ENCODE results near the gene FLNA.

FLNA gene

GRCh38 chrX:154404625-154405192 is 30.3 kb upstream of the FLNA start:
- H3K4me3 ChIP-seq (ENCODE audit: low read depth, low read length), result no peak overlapping the region
- TF ChIP-seq MYC (IDR thresholded peaks at IDR 0.05; ENCODE audit: low read depth, low read length) (no peak), MAX (IDR thresholded peaks at IDR 0.05; ENCODE audit: low read depth, low read length) (no peak), POLR2A (IDR thresholded peaks at IDR 0.05; ENCODE audit: extremely low read depth, insufficient read length) (no peak)
- TF ChIP-seq, protein P1, sequence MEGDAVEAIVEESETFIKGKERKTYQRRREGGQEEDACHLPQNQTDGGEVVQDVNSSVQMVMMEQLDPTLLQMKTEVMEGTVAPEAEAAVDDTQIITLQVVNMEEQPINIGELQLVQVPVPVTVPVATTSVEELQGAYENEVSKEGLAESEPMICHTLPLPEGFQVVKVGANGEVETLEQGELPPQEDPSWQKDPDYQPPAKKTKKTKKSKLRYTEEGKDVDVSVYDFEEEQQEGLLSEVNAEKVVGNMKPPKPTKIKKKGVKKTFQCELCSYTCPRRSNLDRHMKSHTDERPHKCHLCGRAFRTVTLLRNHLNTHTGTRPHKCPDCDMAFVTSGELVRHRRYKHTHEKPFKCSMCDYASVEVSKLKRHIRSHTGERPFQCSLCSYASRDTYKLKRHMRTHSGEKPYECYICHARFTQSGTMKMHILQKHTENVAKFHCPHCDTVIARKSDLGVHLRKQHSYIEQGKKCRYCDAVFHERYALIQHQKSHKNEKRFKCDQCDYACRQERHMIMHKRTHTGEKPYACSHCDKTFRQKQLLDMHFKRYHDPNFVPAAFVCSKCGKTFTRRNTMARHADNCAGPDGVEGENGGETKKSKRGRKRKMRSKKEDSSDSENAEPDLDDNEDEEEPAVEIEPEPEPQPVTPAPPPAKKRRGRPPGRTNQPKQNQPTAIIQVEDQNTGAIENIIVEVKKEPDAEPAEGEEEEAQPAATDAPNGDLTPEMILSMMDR (IDR thresholded peaks at IDR 0.05; ENCODE audit: low read depth, low read length), result no peak
- DNase-seq (ENCODE audit: low read depth), result no peak

GRCh38 chrX:154403858-154404257 is 29.4 kb upstream of the FLNA start:
- no peak overlapping the region for H3K4me3 ChIP-seq (ENCODE audit: low read depth, low read length)
- no peak for DNase-seq (ENCODE audit: low read depth)
- no peak for TF ChIP-seq MAX (IDR thresholded peaks at IDR 0.05; ENCODE audit: low read depth, low read length)
- no peak for TF ChIP-seq POLR2A (IDR thresholded peaks at IDR 0.05; ENCODE audit: extremely low read depth, insufficient read length)
- TF ChIP-seq MYC (IDR thresholded peaks at IDR 0.05; ENCODE audit: low read depth, low read length), result no peak
- TF ChIP-seq, protein P1 (IDR thresholded peaks at IDR 0.05; ENCODE audit: low read depth, low read length), result no peak

DNA sequence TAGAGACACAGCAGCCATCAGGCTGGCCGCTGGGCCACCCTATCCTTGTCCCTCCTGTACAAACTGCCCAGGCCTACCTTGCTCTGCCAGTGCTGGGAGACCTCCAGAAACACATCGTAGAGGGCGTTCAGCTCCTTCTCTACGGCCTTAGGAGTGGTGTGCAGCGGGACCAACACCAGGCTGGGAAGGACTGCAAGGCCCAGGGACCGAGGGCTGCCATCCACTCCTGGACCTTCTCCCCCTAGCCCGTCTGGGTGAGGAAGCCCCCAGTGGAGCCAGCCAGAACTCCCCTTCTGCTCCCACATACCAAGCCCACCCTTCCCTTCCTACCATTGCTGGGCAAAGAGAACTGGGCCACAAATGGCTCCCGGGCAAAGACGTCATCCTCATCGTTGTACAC is 28.8 kb upstream of the FLNA start:
- no peak for TF ChIP-seq MYC (IDR thresholded peaks at IDR 0.05; ENCODE audit: low read depth, low read length)
- TF ChIP-seq POLR2A (IDR thresholded peaks at IDR 0.05; ENCODE audit: extremely low read depth, insufficient read length), result no peak
- no peak for TF ChIP-seq MAX (IDR thresholded peaks at IDR 0.05; ENCODE audit: low read depth, low read length)
- TF ChIP-seq, protein P1 (IDR thresholded peaks at IDR 0.05; ENCODE audit: low read depth, low read length), result no peak
- no peak for DNase-seq (ENCODE audit: low read depth)
- H3K4me3 ChIP-seq (ENCODE audit: low read depth, low read length), result no peak overlapping the region

DNA sequence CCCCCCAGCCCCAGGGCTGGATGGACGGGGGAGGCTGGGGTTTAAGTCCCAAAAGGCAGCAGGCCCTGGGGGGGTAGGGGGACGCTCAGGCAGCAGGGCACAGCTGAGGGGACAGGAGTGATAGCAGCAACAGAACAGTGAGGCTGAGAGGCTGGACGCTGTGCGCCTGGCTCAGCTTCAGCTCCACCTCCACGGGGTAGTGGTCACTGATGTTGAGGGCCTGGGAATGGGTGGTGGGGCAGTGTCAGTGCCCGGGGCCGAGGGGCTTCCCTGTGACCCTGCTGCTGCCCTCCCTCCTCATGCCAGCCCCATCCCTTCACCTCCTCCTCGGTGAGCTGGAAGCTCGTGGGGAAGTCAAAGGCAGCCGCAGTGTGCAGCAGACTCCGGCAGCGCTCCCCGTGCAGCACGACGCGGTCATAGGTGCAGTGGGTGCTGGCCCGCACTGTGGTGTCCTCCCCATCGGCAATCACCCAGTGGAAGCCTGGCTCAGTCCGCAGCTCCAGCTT is 28.2 kb upstream of the FLNA start:
- DNase-seq (ENCODE audit: low read depth), result no peak
- TF ChIP-seq MAX (IDR thresholded peaks at IDR 0.05; ENCODE audit: low read depth, low read length) (no peak), MYC (IDR thresholded peaks at IDR 0.05; ENCODE audit: low read depth, low read length) (no peak), POLR2A (IDR thresholded peaks at IDR 0.05; ENCODE audit: extremely low read depth, insufficient read length) (no peak)
- TF ChIP-seq, protein P1 (IDR thresholded peaks at IDR 0.05; ENCODE audit: low read depth, low read length), result no peak
- H3K4me3 ChIP-seq (ENCODE audit: low read depth, low read length), result no peak overlapping the region

DNA sequence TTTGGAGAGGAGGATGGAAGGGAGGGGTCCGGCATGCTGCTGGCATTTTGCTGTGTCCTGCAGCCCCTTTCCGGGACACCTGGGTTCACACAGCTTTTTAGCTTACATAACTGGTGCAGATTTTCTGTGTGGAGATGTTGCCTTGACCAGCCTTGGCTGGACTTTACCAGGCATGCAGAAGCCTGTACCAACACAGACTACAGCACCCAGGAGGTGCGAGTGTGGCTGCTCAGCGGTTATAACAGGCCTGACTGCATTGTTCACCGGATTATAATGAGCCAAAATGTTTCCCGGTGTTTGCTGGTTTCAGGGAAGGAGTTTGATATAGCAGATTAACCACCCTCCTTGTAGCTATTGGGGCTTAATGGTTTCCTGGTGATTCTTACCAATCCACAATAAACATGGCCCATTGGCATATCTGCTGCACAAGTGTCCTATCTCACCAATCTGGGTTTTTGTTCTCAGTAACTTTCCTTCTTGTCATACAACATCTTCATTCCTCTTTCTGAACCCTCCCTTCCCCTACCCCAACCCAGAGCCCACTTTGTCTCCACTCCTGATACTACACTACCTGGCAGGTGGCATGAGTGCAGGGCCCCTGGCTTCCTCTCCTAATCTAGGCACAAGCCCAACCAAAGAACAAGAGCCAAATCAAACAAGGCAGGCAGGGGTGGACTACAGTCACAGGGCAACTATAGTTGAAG is 27.6 kb upstream of the FLNA start:
- TF ChIP-seq MYC (IDR thresholded peaks at IDR 0.05; ENCODE audit: low read depth, low read length) (no peak), MAX (IDR thresholded peaks at IDR 0.05; ENCODE audit: low read depth, low read length) (no peak), POLR2A (IDR thresholded peaks at IDR 0.05; ENCODE audit: extremely low read depth, insufficient read length) (no peak)
- TF ChIP-seq, protein P1 (IDR thresholded peaks at IDR 0.05; ENCODE audit: low read depth, low read length), result no peak
- no peak overlapping the region for H3K4me3 ChIP-seq (ENCODE audit: low read depth, low read length)
- peak; percentile 39 for DNase-seq (ENCODE audit: low read depth)
